Transverse colon (tissue), 4 donors: ENCODE results near the gene MCF2L2.

Experiments used
- POLR2A ChIP-seq: fragments of 450-650 bp; IDR thresholded peaks from one replicate; pipeline ENCODE4 v1.6.1; 2016; ENCODE audit warnings: antibody characterized with exemption, mild to moderate bottlenecking, moderate library complexity
- POLR2AphosphoS5 ChIP-seq, 3 donors: sonication (generic); formaldehyde crosslinking; IDR thresholded peaks; one replicate each; pipeline ENCODE4 v1.6.1; 2016; ENCODE audit warnings: antibody characterized with exemption in 3 of 3
- TF ChIP-seq, protein P1 (sequence below), 5 experiments: fragments of 200-600 bp in 3 of 5; fragments of 450-650 bp in 2 of 5; sonication (generic) in 3 of 5; IDR thresholded peaks; 1 replicate in 2 of 5; 2 replicates in 3 of 5; pipeline ENCODE4 v1.5.1; 2016 to 2017; ENCODE audit warnings: antibody characterized with exemption in 5 of 5, inconsistent platforms in 3 of 5, mild to moderate bottlenecking in 2 of 5, moderate library complexity in 1 of 5

DNA sequence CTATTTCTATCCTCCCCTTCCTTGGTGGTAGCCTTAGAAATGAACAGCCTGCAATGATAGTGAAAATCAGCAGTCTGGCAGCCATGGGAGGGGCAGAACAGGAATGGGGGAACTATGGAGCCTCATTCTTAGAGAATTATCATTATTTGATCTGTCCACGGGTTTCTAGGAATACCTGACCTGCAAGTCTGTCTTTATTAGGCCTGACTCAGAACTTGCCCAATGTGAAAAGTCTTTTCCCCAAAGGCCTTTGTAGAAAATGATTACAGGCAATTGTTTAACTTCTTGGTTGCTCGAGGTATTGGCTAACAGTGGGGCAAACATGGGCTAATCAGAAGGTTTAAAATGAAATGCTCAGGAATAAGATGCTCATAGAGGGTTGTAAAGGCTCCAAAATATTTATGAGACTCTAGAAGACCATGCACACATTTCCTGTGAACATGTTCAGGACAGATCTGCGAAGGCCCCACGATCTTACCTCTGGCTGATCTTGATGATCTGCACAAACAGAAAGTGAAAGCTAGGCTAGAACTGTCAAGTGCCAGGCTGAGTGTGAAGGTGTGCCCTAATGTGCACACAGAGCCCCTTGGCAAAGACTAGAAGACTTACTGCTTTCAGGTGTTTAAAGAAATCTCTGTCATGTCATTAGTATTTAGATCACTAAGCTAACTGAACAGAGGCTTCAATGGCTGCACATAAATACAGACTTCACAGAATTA lies 226.3 kb downstream of the MCF2L2 start:
- TF ChIP-seq, protein P1, sequence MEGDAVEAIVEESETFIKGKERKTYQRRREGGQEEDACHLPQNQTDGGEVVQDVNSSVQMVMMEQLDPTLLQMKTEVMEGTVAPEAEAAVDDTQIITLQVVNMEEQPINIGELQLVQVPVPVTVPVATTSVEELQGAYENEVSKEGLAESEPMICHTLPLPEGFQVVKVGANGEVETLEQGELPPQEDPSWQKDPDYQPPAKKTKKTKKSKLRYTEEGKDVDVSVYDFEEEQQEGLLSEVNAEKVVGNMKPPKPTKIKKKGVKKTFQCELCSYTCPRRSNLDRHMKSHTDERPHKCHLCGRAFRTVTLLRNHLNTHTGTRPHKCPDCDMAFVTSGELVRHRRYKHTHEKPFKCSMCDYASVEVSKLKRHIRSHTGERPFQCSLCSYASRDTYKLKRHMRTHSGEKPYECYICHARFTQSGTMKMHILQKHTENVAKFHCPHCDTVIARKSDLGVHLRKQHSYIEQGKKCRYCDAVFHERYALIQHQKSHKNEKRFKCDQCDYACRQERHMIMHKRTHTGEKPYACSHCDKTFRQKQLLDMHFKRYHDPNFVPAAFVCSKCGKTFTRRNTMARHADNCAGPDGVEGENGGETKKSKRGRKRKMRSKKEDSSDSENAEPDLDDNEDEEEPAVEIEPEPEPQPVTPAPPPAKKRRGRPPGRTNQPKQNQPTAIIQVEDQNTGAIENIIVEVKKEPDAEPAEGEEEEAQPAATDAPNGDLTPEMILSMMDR (IDR thresholded peaks at IDR 0.05): no peak
- TF ChIP-seq POLR2A (no peak), POLR2AphosphoS5 (IDR thresholded peaks at IDR 0.05) (no peak)
